Activated CD4-positive, alpha-beta T cell treated with anti-CD3 and anti-CD28 coated beads for 24 hours (primary cell): ENCODE data around the gene STIM2.
"Not testable (repeated sequence)": the region's sequence is repeated elsewhere in the genome, so short reads cannot be mapped to it uniquely, and the experiment has no call there.

Experiments used
- DNase-seq, 2 donors: peaks; one replicate each; pipeline ENCODE4 v3.0.0-alpha.2; 2020; ENCODE audit warnings: low read depth in 2 of 2

STIM2 gene

GRCh38 chr4:26953366-26953765 lies 92.7 kb downstream of the STIM2 start:
- no peak for DNase-seq

- DNase-seq = no peak
These were observed 93.3 kb downstream of the STIM2 start for GRCh38 chr4:26953770-26954423.

GRCh38 chr4:26955241-26955640 lies 94.6 kb downstream of the STIM2 start:
- DNase-seq = no peak

GRCh38 chr4:26958925-26959653 lies 98.4 kb downstream of the STIM2 start:
- DNase-seq = no peak

DNA sequence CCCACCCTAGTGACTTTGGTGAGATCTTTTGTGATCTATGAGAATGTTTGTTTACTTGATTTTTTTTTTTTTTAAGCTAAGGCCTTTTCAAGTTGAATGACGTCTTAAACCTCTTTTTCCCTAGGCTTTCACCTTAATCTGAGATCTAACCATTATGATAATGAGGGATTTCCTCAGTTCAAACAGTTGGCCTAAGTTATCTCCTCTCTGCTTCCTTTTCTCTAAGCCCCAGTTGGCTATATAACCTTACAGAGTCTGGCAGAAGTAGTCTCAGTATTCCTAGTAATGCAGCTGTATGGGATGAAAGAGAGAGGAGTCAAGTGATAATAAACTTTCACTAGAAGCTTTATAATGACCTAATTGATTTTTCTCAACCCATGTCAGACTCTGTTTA lies 99.0 kb downstream of the STIM2 start:
- DNase-seq = no peak

DNA sequence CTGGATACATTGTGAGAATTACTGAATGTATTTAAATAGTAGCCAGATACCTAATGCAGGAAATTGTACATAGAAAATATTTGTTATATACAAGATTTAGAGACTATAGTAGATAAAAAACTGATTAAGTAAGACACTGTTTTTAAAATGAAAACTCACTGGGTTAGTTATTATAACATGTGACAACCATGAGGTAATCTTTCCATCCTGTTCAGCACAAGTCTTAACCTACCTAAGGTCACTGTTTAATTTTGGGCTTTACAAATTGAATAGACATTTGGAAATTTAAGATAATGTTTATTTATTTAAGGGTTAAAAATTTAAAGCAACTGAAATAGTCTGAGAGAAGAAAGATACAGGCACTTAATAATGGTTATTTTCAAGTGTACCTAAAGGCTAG lies 102.1 kb downstream of the STIM2 start:
- DNase-seq = no peak

DNA sequence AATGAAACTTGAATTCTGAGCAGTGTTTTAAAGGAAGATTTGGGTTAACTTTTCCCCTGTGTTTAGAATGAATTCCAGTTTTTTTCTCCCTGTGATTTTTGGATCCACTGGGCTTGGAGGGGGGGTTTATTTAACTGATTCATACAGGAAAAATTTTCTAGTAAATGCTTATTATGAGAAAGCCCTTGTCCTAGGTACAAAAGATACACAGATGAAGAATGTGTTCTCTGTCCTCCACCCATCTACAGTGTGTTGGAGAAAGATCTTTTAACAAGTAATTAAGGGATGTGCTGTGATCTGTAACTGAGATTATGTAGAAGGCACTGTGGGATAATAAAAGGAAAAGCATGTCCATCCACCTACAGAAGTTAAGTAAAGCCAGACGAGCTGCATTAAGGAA lies 103.9 kb downstream of the STIM2 start:
- no peak for DNase-seq

DNA sequence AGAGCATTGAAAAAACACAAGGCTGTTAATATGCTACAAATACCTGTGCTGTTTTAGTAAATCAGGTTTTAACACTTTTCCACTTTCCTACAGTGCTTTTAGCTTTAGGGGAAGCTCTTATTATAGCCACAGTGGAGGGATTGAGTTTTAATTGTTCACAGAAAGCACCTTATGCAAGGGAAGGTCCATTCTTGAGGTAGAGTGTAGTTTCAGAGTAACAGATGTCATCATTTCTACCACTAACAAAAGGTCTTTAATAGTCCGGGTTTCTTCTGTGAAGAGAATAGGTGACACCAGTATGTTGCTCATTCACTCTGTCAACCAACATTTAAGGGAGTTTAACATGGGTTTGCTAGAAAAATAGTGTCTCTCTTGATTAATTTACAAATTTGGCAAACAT lies 104.4 kb downstream of the STIM2 start:
- no peak for DNase-seq

DNA sequence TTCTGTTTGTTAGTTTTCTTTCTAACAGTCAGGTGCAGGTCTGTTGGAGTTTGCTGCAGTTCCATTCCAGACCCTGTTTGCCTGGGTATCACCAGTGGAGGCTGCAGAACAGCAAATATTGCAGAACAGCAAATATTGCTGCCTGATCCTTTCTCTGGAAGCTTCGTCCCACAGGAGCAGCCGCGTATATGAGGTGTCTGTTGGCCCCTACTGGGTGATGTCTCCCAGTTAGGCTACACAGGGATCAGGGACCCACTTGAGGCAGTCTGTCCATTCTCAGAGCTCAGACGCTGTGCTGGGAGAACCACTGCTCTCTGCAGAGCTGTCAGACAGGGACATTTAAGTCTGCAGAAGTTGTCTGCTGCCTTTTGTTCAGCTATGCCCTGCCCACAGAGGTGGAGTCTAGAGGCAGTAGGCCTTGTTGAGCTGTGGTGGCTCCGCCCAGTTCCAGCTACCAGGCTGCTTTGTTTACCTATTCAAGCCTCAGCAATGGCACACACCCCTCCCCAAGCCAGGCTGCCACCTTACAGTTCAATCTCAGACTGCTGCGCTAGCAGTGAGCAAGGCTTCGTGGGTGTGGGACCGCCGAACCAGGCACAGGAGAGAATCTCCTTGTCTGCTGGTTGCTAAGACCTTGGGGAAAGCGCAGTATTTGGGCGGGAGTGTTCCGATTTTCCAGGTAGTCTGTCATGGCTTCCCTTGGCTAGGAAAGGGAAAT lies 115.0 kb downstream of the STIM2 start:
- not testable (repeated sequence) for DNase-seq

GRCh38 chr4:26978387-26979053 lies 117.9 kb downstream of the STIM2 start:
- DNase-seq = no peak

GRCh38 chr4:26984896-26985295 lies 124.3 kb downstream of the STIM2 start:
- no peak for DNase-seq

DNA sequence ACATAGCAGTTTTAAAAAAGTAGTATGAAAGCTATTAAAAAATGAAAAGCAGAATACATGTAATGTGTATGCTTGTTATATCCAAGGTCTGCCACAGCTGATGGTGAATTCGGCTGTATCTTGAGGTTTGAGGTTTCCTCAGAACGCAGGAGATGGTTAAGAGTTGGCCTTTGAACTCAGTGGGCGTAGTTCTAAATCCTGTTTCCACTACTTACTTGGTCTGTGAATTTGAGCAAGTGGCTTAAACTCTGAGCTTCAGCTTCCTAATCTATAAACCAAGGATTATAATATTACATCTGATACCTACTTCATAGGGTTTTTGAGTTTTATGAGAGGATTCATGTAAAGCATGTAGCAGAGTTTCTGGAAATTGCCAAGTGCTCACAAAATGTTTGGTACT lies 125.2 kb downstream of the STIM2 start:
- DNase-seq = no peak

GRCh38 chr4:26987191-26987590 lies 126.5 kb downstream of the STIM2 start:
- DNase-seq = no peak

DNA sequence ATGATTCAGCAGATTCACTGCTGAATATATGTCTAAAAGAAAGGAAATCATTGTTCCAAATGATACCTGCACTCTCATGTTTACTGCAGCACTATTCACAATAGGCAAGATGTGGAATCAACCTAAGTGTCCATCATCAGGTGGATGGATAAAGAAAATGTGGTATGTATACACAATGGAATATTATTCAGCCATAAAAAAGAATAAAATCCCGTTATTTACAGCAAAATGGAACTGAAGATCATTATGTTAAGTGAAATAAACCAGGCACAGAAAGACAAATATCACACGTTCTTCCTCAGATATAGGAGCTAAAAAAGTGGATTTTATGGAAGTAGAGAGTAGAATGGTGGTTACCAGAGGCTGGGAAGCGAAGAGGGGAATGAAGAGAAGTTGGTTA lies 130.4 kb downstream of the STIM2 start:
- no peak for DNase-seq

- no peak for DNase-seq
These were observed 132.2 kb downstream of the STIM2 start for GRCh38 chr4:26992657-26993361.

DNA sequence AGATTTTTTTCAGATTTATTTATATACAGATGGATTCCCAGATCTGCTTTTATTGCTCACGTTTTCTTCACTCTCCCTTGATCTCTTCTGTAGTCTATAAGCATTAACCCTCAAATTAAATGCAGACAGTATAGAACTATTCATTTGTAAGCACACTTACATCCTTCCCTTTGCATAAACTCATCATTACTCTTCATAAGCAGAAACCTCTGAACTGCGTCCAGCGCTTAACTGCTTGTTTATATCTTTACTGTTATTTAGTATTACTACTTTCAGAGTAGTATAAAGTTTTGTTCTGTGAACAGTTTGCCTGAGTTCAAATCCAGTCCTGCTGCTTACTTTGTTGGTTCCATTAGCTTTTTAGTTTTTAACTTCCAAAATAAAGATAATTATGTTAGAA lies 132.9 kb downstream of the STIM2 start:
- no peak for DNase-seq

DNA sequence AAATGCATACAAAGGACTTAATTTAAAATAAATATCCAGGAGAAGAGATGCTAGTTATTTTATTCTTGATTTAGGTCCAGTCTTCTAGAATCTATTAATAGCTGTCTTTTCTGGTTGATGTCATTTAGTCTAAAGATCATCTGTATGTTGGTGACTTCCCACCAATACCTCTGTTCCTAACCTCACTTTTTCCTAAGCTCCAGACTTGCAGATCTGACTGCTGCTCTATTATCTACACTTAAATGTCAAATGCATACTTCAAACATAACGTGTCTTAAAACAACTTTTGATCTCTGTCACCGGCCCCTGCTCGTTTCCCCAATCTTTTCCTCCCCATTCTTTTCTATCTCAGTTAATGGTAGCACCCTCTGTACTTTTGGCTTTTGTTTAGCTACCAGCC lies 133.3 kb downstream of the STIM2 start:
- no peak for DNase-seq

DNA sequence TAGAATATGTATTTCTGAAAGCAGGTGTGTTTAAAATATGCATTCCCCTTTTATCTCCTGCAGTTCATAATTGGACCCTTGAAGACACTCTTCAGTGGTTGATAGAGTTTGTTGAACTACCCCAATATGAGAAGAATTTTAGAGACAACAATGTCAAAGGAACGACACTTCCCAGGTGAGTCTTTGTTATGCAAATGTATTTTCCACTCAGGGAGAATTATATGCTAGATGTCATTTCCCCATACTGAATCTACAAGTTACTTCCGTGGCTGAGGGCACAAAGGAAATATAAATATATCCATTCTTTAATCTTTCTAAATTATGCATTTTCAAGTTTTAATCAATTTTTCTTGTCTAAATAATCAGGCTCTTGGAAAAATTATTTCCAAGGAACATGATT lies 134.7 kb downstream of the STIM2 start:
- DNase-seq = no peak

DNA sequence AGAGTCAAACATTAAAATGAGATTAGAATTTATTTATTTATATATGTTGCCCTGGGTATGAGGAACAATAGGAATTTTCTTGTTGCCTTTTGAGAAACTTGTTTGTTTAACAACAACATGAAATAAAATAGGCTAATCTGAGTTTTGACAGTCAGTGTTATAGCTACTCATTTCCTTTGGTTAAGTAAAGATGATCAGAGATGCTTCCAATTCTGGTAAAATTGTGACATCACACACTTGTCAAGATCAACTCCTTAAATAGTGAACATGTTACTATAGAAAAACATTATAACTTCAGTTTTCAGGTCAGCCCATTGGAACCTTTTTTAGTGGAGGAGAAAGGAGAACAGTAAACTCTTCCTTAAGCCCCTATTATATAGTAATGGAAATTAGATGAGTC lies 136.1 kb downstream of the STIM2 start:
- DNase-seq = no peak

DNA sequence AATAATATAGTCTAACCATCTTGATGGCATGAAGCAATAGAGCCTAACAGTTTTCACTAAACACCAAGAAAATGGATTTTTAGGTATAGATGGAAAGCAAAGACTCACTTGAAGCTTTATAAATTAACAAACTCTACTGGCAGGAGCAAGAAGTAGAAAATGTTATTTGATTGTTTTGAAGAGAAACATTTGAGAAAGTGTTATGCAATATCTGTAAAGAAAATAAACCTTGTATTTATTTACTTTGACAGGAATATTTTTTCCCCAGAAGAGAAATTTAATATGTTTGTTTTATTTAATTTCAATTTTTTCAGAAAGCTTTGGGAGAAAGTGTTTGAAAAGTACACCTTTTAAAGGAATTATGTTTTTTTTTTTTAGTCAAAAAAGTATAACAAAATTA lies 139.0 kb downstream of the STIM2 start:
- no peak for DNase-seq

DNA sequence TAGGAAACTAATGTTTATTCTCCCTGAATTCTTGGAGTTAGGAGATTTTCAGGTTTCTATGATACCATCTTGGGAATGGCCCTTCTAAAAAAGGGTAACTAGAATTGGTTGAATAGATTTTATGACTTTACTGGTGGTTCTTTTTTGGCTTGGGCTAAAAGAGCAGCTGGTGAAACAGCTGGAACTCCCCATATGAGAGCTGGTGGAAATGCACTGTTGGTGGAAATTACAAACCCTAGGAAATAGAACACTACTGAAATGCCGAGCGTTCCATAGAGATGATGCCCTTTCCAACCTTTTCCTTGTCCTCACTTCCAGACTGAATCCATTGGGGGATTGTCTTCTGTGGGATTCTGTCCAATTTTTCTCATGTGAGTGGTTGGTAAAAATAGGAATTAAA lies 139.5 kb downstream of the STIM2 start:
- no peak for DNase-seq

DNA sequence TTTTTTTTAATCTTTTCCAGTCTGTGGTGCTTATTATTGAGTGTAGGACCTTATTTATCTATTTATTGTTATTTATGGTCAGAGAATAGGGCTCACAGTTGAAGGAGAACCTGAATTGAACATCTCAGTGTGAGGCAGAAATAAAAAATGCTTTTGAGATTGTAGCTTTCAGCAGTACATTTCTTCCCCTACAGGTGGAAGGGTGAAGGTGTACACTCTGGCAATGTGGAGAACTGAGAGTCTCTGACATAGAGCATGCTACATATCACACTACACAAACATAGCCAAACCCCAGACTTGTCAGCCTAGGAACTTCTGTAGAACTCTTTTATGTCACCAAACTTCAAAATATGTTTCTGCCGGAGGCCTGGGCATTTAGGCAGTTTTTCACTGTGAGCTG lies 140.2 kb downstream of the STIM2 start:
- no peak for DNase-seq
